ENCODE measurements around the gene LMO4. TPM values are rescaled to one million over a fixed set of nuclear protein-coding genes. Genes with fewer than 3 reads are reported as not detected.

Gene LMO4
- total RNA-seq, 1 experiment from 2014 or later: 38.5 TPM

GRCh38 chr1:87358219-87358618 lies 29.5 kb downstream of the LMO4 start:
- no peak overlapping the region for H3K4me3 ChIP-seq (replicated peaks in 1 of 2; ENCODE audit: low read depth in 1 of 2, low read length in 2 of 2)
- no peak for DNase-seq (ENCODE audit: low read depth, low spot score)
- no peak overlapping the region for H3K27ac ChIP-seq (ENCODE audit: low read depth, low read length)
- intact Hi-C loops (cut with micrococcal nuclease): no loop called here
- H3K27me3 ChIP-seq (ENCODE audit: insufficient read depth, low read length): no peaks in the 10 kb centered on the region
- ChIA-PET CTCF (no interaction called here), RAD21 (ENCODE audit: low non-redundant PET in 1 of 2, low total read pairs in 2 of 2, uncharacterized antibody in 2 of 2, unreplicated experiment in 2 of 2) (no interaction called here), POLR2A (no interaction called here)
- BruUV-seq (replicated peaks): no TSS peak
- no peaks in the 10 kb centered on the region for H3K9me3 ChIP-seq (ENCODE audit: control insufficient read depth in 1 of 2, insufficient read depth in 1 of 2, low read depth in 1 of 2, low read length in 2 of 2)
- no peaks in the 10 kb centered on the region for H4K20me1 ChIP-seq (ENCODE audit: insufficient read depth)
- H3K4me1 ChIP-seq (ENCODE audit: control insufficient read depth in 1 of 2, insufficient read depth in 2 of 2, low read length in 2 of 2): no peaks in the 10 kb centered on the region
- TF ChIP-seq EZH2 (IDR thresholded peaks at IDR 0.05): no peak
- TF ChIP-seq SP1 (IDR thresholded peaks at IDR 0.05; ENCODE audit: low read depth): no peak
- TF ChIP-seq ZFX (IDR thresholded peaks at IDR 0.05): no peak
- no peak for TF ChIP-seq ATF3 (IDR thresholded peaks at IDR 0.05)
- TF ChIP-seq FOSL1 (IDR thresholded peaks at IDR 0.05; ENCODE audit: low read depth): no peak
- no peak for TF ChIP-seq POLR2AphosphoS5 (IDR thresholded peaks at IDR 0.05; ENCODE audit: low read depth, low read length)
- TF ChIP-seq ZNF274 (IDR thresholded peaks at IDR 0.05; ENCODE audit: low read depth, low read length): no peak
- no peak for TF ChIP-seq JUND (IDR thresholded peaks at IDR 0.05)
- no peak for TF ChIP-seq TCF7L2 (IDR thresholded peaks at IDR 0.05; ENCODE audit: borderline replicate concordance, extremely low read depth, insufficient read depth, insufficient read length)
- no peak for TF ChIP-seq CTCF (IDR thresholded peaks at IDR 0.05 in 2 of 3, conservative IDR thresholded peaks at IDR 0.05 in 1 of 3; ENCODE audit: borderline replicate concordance in 1 of 3, insufficient read depth in 1 of 3, low read depth in 2 of 3, low read length in 2 of 3)
- TF ChIP-seq POLR2A (IDR thresholded peaks at IDR 0.05; ENCODE audit: borderline replicate concordance, extremely low read depth, insufficient read depth, insufficient read length): no peak
- TF ChIP-seq EGR1 (IDR thresholded peaks at IDR 0.05; ENCODE audit: low read depth): no peak
- TF ChIP-seq ELF1 (IDR thresholded peaks at IDR 0.05; ENCODE audit: borderline replicate concordance, low read depth): no peak
- TF ChIP-seq CBX3 (IDR thresholded peaks at IDR 0.05; ENCODE audit: low read depth): no peak
- no peak for TF ChIP-seq RAD21 (IDR thresholded peaks at IDR 0.05; ENCODE audit: low read depth)
- TF ChIP-seq SIN3A (IDR thresholded peaks at IDR 0.05; ENCODE audit: low read depth): no peak
- TF ChIP-seq CEBPB (IDR thresholded peaks at IDR 0.05; ENCODE audit: low read depth): no peak
- no peak for TF ChIP-seq ZBTB33 (IDR thresholded peaks at IDR 0.05; ENCODE audit: extremely low read depth, insufficient replicate concordance, low read length)
- H3K4me2 ChIP-seq (ENCODE audit: low read length): no peak overlapping the region
- no peak for ATAC-seq
- H3K79me2 ChIP-seq (ENCODE audit: insufficient read depth, low read length): no peaks in the 10 kb centered on the region
- H3K36me3 ChIP-seq (ENCODE audit: control insufficient read depth in 1 of 2, insufficient read depth in 2 of 2, low read length in 2 of 2): no peaks in the 10 kb centered on the region
- H3K9me2 ChIP-seq (ENCODE audit: insufficient read depth): no peaks in the 10 kb centered on the region
- H3K9ac ChIP-seq (ENCODE audit: low read length): no peak overlapping the region
- no peak overlapping the region for H2AFZ ChIP-seq (ENCODE audit: low read depth, low read length, poor library complexity, severe bottlenecking)
